ENCODE data around the gene SRRM4.

GRCh38 chr12:119136811-119137410 is 155.6 kb downstream of the SRRM4 start:
- TF ChIP-seq CTCF (IDR thresholded peaks at IDR 0.05) (no peak), POLR2A (IDR thresholded peaks at IDR 0.05) (no peak), EP300 (IDR thresholded peaks at IDR 0.05) (no peak)

Measured in tibial nerve (tissue), 4 donors.